Measurements from ENCODE around the gene BSPH1.

BSPH1 gene, protein sequence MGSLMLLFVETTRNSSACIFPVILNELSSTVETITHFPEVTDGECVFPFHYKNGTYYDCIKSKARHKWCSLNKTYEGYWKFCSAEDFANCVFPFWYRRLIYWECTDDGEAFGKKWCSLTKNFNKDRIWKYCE

DNA sequence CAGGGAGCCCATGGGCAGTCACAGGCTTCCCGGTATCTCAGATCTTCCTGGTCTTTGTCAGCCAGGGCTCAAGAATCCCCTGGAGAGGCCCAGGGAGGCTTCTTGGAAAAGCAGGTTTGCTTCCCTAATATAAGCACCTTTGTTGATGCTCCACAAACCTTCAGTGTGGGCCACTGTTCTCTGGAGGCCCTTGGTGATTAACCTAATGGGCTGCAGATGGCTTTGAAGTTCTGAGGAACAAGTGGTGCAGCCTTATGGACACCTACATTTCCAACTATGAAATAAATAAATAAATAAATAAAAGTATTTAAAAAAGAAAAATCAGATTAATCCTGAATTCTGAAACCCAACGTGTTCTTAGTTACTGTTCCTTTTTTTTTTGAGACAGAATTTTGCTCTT lies at the start of gene BSPH1:
BSPH1 (minus strand) TSS at position 101 of the 400 bp plus-strand sequence; CDS start at position 12, 89 bp downstream.
- no peak for ATAC-seq (replicated peaks; ENCODE audit: extremely low read depth, poor library complexity, severe bottlenecking)
- peaks cover 33% of the 10 kb centered on the region for H3K27me3 Mint-ChIP-seq
- no peak for DNase-seq (ENCODE audit: low spot score in 2 of 2)
- no peak within 1 kb of the TSS for H3K27ac Mint-ChIP-seq (ENCODE audit: low read depth)
- H3K36me3 Mint-ChIP-seq (ENCODE audit: insufficient read depth) = no peaks in the 10 kb centered on the region
- H3K4me3 Mint-ChIP-seq = no peak within 1 kb of the TSS
- H3K9me3 Mint-ChIP-seq = no peaks in the 10 kb centered on the region
- no peaks in the 10 kb centered on the region for H3K4me1 Mint-ChIP-seq

DNA sequence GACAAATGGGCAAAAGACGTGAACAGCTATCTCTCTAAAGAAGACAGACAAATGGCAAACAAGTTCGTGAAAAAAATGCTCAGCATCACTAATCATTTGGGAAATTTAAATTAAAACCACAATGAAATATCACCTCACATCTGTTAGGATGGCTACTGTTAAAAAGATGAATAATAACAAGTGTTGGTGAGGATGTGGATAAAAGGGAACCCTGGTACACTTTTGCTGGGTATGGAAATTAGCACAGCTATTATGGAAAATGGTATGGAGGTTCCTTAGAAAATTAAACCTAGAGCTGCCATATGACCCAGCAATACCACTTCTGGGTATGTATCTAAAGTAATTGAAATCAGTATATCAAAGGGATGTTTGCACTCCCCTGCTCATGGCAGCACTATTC lies 44.8 kb upstream of the BSPH1 start:
- H3K4me1 Mint-ChIP-seq = no peaks in the 10 kb centered on the region
- H3K9me3 Mint-ChIP-seq = peaks cover 6% of the 10 kb centered on the region
- H3K27me3 Mint-ChIP-seq = peaks cover 66% of the 10 kb centered on the region
- H3K27ac Mint-ChIP-seq (ENCODE audit: low read depth) = no peak overlapping the region
- ATAC-seq (replicated peaks; ENCODE audit: extremely low read depth, poor library complexity, severe bottlenecking) (no peak), DNase-seq (ENCODE audit: low spot score in 2 of 2) (no peak)
- H3K36me3 Mint-ChIP-seq (ENCODE audit: insufficient read depth) = peaks cover 2% of the 10 kb centered on the region
- H3K4me3 Mint-ChIP-seq = no peak overlapping the region

DNA sequence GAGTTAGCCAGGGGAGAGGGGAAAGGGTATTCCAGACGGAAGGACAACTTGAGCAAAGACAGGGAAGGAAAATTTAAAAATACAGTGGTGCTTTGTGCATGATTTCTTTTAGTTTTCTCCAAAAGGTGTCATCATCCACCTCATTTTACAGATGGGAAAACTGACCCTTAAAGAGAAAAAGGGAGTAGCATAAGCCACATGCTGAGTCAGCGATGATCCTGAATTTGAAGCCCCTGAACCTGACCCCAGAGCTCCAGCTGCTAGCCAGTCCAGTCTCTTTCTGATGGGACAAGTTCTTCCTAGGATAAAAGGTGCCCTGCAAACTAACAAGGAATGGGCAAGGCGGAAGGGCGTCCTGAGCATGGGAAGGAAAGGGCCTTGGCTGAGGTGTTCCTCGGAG lies 41.6 kb upstream of the BSPH1 start:
- peaks cover 6% of the 10 kb centered on the region for H3K9me3 Mint-ChIP-seq
- peaks cover 3% of the 10 kb centered on the region for H3K36me3 Mint-ChIP-seq (ENCODE audit: insufficient read depth)
- H3K27ac Mint-ChIP-seq (ENCODE audit: low read depth) = no peak overlapping the region
- H3K4me1 Mint-ChIP-seq = no peaks in the 10 kb centered on the region
- DNase-seq (ENCODE audit: low spot score in 2 of 2) (no peak), ATAC-seq (replicated peaks; ENCODE audit: extremely low read depth, poor library complexity, severe bottlenecking) (no peak)
- H3K4me3 Mint-ChIP-seq = no peak overlapping the region
- peaks cover 51% of the 10 kb centered on the region for H3K27me3 Mint-ChIP-seq

DNA sequence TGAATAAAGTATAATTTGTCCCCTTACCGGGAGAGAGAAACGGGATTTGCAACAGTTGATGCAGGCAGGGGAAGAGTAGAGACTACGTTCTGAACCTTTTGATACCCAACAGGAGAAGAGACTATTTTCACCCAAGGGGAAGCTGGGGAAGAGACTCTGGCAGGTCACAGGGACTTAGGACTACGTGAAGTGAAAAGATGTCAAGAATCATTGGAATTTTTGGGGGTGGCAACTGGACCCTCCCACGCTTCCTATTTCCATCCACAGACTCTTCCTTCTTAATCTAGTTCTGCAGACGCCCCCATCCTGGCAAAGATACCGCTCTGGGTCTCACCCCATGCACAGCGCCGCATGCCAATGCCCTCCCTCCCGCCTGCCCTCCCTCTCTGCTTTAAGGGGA lies 38.1 kb upstream of the BSPH1 start:
- Mint-ChIP-seq H3K27me3 (peaks cover 71% of the 10 kb centered on the region), H3K4me3 (no peak overlapping the region), H3K27ac (ENCODE audit: low read depth) (no peak overlapping the region), H3K36me3 (ENCODE audit: insufficient read depth) (peaks cover 3% of the 10 kb centered on the region), H3K9me3 (no peaks in the 10 kb centered on the region), H3K4me1 (no peaks in the 10 kb centered on the region)
- ATAC-seq (replicated peaks; ENCODE audit: extremely low read depth, poor library complexity, severe bottlenecking) = no peak
- DNase-seq (ENCODE audit: low spot score in 2 of 2) = no peak

DNA sequence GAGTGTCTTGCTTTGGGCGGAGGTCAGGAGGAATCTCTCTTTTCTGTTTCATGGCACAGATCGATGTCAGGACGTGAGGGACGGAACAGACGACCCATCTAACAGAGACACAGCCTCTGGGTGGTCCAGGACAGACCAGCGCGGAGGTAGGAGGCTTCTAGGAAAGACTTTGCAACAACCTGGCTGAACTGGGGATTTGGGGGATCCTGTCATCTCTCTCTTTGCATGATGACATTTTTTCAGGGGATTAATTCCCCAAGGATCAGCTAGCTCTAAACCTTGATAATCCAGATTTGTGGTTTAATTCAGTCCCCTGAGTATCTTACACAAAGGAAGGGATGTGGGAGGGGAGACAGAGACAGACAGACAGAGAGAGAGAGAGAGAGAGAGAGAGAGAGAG lies 37.5 kb upstream of the BSPH1 start:
- DNase-seq (ENCODE audit: low spot score in 2 of 2) (no peak), ATAC-seq (replicated peaks; ENCODE audit: extremely low read depth, poor library complexity, severe bottlenecking) (no peak)
- Mint-ChIP-seq H3K9me3 (no peaks in the 10 kb centered on the region), H3K4me3 (no peak overlapping the region), H3K36me3 (ENCODE audit: insufficient read depth) (peaks cover 3% of the 10 kb centered on the region), H3K27me3 (peaks cover 75% of the 10 kb centered on the region), H3K27ac (ENCODE audit: low read depth) (no peak overlapping the region), H3K4me1 (no peaks in the 10 kb centered on the region)

DNA sequence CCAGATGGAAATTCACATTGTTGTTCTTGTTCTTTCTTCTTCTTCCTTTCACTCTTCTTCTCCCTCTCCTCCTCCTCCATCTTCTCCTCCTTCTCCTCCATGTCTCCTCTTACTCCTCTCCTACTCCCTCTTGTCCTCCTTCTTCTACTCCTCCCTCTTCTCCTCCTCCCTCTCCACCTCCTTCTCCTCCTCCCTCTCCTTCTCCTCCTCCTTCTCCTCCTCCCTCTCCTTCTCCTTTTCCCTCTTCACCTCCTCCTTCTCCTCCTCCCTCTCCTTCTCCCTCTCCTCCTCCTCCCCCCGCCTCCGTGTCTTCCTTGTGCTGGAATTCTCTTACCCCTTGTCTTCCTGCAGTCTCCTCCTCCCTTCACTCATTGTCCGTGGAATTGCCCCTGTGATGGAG lies 33.5 kb upstream of the BSPH1 start:
- no peaks in the 10 kb centered on the region for H3K4me1 Mint-ChIP-seq
- H3K4me3 Mint-ChIP-seq = no peak overlapping the region
- H3K36me3 Mint-ChIP-seq (ENCODE audit: insufficient read depth) = peaks cover 2% of the 10 kb centered on the region
- DNase-seq (ENCODE audit: low spot score in 2 of 2) = no peak
- no peak overlapping the region for H3K27ac Mint-ChIP-seq (ENCODE audit: low read depth)
- no peaks in the 10 kb centered on the region for H3K9me3 Mint-ChIP-seq
- H3K27me3 Mint-ChIP-seq = peaks cover 79% of the 10 kb centered on the region
- ATAC-seq (replicated peaks; ENCODE audit: extremely low read depth, poor library complexity, severe bottlenecking) = no peak

DNA sequence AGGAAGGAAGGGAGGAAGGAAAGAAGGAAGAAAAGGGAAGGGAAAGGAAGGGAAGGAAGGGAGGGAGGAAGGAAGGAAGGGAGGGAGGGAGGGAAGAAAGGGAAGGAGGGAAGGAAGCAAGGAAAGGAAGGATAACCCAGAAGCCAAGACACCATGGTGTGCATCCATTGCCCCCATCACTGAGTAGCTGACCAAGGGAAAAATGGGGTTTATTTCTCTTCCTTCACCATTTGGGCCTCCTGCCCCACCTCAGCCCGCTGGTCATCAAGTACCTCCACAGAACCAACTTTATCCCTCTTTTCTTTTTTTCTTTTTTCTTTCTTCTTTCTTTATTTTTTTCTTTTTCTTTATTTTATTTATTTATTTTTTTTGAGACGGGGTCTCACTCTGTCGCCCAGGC lies 31.5 kb upstream of the BSPH1 start:
- peaks cover 81% of the 10 kb centered on the region for H3K27me3 Mint-ChIP-seq
- no peaks in the 10 kb centered on the region for H3K36me3 Mint-ChIP-seq (ENCODE audit: insufficient read depth)
- DNase-seq (ENCODE audit: low spot score in 2 of 2) = no peak
- H3K9me3 Mint-ChIP-seq = no peaks in the 10 kb centered on the region
- no peak for ATAC-seq (replicated peaks; ENCODE audit: extremely low read depth, poor library complexity, severe bottlenecking)
- H3K4me3 Mint-ChIP-seq = no peak overlapping the region
- no peak overlapping the region for H3K27ac Mint-ChIP-seq (ENCODE audit: low read depth)
- H3K4me1 Mint-ChIP-seq = no peaks in the 10 kb centered on the region

DNA sequence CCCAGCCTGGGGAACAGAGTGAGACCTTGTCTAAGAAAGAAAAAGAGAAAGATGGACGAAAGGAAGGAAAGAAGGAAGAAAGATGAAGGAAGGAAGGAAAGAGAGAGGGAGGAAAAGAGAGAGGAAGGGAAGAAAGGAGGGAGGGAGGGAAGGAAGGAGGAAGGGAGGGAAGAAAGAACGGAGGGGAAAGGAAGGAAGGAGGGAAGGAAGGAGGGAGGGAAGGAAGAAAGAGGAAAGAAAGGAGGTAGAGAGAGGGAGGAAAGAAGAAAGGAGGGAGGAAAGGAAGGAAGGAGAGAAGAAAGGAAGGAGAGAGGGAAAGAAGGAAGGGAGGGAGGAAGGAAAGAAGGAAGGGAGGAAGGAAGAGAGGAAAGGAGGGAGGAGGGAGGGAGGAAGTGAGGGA lies 31.0 kb upstream of the BSPH1 start:
- Mint-ChIP-seq H3K9me3 (no peaks in the 10 kb centered on the region), H3K36me3 (ENCODE audit: insufficient read depth) (no peaks in the 10 kb centered on the region), H3K27me3 (peaks cover 80% of the 10 kb centered on the region), H3K4me1 (no peaks in the 10 kb centered on the region), H3K27ac (ENCODE audit: low read depth) (no peak overlapping the region), H3K4me3 (no peak overlapping the region)
- DNase-seq (ENCODE audit: low spot score in 2 of 2) = no peak
- ATAC-seq (replicated peaks; ENCODE audit: extremely low read depth, poor library complexity, severe bottlenecking) = no peak

DNA sequence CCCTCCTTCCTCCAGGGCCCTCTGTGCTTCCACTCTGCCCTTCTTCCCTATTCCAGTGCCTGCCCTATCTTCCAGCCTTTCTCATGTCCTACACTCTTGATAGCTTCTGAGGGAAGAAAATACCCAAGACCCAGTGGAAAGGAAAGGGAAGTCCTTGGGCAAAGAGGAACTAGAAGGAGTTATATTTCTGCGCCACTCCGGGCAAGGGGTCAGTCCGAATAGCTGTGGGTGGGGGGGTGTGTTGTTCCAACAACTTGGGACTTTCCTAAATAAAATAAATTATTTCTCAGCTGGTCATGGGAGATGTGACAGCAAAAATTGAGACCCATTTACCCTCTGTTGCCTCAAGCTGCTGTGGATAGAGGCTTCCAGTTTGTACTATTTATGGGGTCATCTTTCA lies 28.7 kb upstream of the BSPH1 start:
- no peak overlapping the region for H3K4me3 Mint-ChIP-seq
- no peak for DNase-seq (ENCODE audit: low spot score in 2 of 2)
- H3K9me3 Mint-ChIP-seq = no peaks in the 10 kb centered on the region
- H3K36me3 Mint-ChIP-seq (ENCODE audit: insufficient read depth) = no peaks in the 10 kb centered on the region
- peaks cover 81% of the 10 kb centered on the region for H3K27me3 Mint-ChIP-seq
- H3K27ac Mint-ChIP-seq (ENCODE audit: low read depth) = no peak overlapping the region
- ATAC-seq (replicated peaks; ENCODE audit: extremely low read depth, poor library complexity, severe bottlenecking) = no peak
- no peaks in the 10 kb centered on the region for H3K4me1 Mint-ChIP-seq

DNA sequence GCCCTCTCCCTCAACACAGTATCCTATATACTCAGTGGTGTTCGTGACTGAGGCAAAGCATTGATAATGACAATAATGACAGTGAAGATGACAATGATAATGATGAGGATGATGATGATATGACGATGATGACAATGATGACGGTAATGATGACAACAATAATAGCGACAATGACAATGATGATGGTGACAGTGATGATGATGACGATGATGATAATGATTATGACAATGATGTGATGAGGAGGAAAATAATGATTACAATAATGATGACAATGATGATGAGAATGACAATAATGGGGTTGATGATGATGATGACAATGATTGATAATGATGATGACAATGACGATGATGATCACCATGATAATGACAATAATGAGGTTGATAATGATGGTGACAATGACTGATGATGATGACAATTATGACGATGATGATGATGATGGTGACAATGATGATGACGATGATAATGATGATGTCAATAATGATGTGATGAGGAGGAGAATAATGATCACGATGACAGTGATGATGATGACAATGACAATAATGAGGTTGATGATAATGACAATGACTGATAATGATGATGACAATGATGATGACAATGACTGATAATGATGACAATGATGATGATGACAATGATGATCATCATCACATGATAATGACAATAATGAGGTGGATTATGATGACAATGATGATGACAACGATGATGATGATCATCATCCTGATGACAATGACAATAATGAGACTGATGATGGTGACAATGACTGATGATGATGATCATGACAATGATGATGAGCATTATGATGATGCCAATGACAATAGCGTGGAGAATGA lies 19.2 kb upstream of the BSPH1 start:
- ATAC-seq (replicated peaks; ENCODE audit: extremely low read depth, poor library complexity, severe bottlenecking) (no peak), DNase-seq (ENCODE audit: low spot score in 2 of 2) (no peak)
- Mint-ChIP-seq H3K27me3 (peaks cover 5% of the 10 kb centered on the region), H3K4me1 (no peaks in the 10 kb centered on the region), H3K36me3 (ENCODE audit: insufficient read depth) (no peaks in the 10 kb centered on the region), H3K9me3 (no peaks in the 10 kb centered on the region), H3K4me3 (no peak overlapping the region), H3K27ac (ENCODE audit: low read depth) (no peak overlapping the region)

DNA sequence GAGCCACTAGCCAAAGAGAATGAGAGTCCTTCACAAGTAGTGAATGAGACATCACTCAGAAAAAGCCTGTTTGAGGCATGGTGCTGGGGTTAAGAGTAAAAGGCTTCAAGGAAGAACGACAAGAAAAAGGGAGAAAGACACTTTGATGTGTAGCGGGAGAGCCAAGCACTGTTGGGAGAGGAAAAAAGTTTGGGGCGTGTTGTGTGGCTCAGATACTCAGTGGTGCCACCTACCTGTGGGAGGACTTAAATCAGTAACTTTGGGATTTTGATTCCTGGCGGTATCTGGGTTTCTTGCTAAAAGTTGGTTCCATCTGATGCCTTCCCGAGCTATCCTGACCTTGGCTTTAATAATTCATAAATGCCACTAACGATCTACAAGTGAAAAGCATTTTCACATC lies 14.8 kb upstream of the BSPH1 start:
- H3K4me3 Mint-ChIP-seq = no peak overlapping the region

DNA sequence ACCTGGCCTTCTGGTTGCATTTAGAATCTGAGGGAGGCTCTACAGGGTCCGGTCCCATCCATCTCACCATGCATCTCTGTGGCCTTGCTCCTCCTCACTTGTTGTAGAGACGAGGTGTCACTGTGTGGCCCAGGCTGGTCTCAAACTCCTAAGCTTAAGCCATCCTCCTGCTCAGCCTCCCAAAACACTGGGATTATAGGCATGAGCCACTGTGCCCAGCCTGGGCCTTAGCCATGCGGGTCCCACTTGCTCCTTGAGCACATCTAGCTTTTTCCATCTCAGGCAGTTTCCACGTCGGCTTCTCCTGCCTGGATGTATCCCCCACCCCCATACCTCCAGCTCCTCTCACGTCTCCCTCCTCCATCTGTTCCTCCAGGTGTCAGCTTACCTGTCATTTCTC lies 12.3 kb upstream of the BSPH1 start:
- DNase-seq (ENCODE audit: low spot score in 2 of 2) (no peak), ATAC-seq (replicated peaks; ENCODE audit: extremely low read depth, poor library complexity, severe bottlenecking) (no peak)
- Mint-ChIP-seq H3K4me3 (no peak overlapping the region), H3K36me3 (ENCODE audit: insufficient read depth) (no peaks in the 10 kb centered on the region), H3K4me1 (no peaks in the 10 kb centered on the region), H3K27me3 (peaks cover 38% of the 10 kb centered on the region), H3K9me3 (no peaks in the 10 kb centered on the region), H3K27ac (ENCODE audit: low read depth) (no peak overlapping the region)

More for the DNA sequence above, 14.8 kb upstream of the BSPH1 start:
- Mint-ChIP-seq H3K9me3 (no peaks in the 10 kb centered on the region), H3K36me3 (ENCODE audit: insufficient read depth) (no peaks in the 10 kb centered on the region), H3K4me1 (no peaks in the 10 kb centered on the region), H3K27me3 (peaks cover 33% of the 10 kb centered on the region), H3K27ac (ENCODE audit: low read depth) (no peak overlapping the region)
- ATAC-seq (replicated peaks; ENCODE audit: extremely low read depth, poor library complexity, severe bottlenecking) (no peak), DNase-seq (ENCODE audit: low spot score in 2 of 2) (no peak)

DNA sequence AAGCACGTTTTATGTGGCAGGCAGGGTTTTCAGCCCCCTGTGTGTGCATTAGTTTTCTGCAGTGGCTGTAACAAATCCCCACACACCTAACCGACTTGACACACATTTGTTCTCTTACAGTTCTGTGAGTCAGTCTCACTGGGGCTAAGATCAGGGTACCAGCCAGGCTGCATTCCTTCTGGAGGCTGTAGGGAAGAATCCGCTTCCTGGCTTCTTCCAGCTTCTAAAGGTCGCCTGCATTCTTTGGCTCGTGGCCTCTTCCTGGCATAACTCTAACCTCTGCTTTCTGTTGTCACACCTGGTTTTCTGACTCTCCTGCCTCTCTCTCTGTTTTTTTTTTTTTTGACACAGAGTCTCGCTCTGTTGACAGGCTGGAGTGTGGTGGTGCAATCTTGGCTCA lies 8.9 kb upstream of the BSPH1 start:
- Mint-ChIP-seq H3K4me1 (no peaks in the 10 kb centered on the region), H3K9me3 (no peaks in the 10 kb centered on the region), H3K4me3 (no peak overlapping the region), H3K27me3 (peaks cover 40% of the 10 kb centered on the region), H3K36me3 (ENCODE audit: insufficient read depth) (no peaks in the 10 kb centered on the region), H3K27ac (ENCODE audit: low read depth) (no peak overlapping the region)
- ATAC-seq (replicated peaks; ENCODE audit: extremely low read depth, poor library complexity, severe bottlenecking) = no peak
- no peak for DNase-seq (ENCODE audit: low spot score in 2 of 2)

Data from central memory CD8-positive, alpha-beta T cell (primary cell).